Testis (tissue), 2 donors: Measurements from ENCODE around the gene MYO5B.

Experiments
- CTCF ChIP-seq, 3 experiments: fragments of 450-650 bp in 2 of 3; fragments of 200-600 bp in 1 of 3; sonication (generic) in 1 of 3; IDR thresholded peaks; one replicate each; pipeline ENCODE4 v1.5.1; 2016 to 2019; ENCODE audit warnings: antibody characterized with exemption in 3 of 3, mild to moderate bottlenecking in 2 of 3, moderate library complexity in 1 of 3
- POLR2A ChIP-seq: fragments of 450-650 bp; IDR thresholded peaks from one replicate; pipeline ENCODE4 v1.6.1; 2017; ENCODE audit warnings: antibody characterized with exemption, mild to moderate bottlenecking, moderate library complexity

- no peak for TF ChIP-seq CTCF (IDR thresholded peaks at IDR 0.05)
- no peak for TF ChIP-seq POLR2A
These were observed 36.7 kb upstream of the MYO5B start for GRCh38 chr18:50231621-50232020.
